AG10803 (cell line): ENCODE data around the gene DENND6A.
A peak's percentile ranks its signal among the peaks of the same experiment; 100 is the strongest.

Source experiments
- DNase-seq: peaks from one replicate; pipeline ENCODE4 v3.0.0; 2010; ENCODE audit warnings: low read depth
- H3K4me3 ChIP-seq: 2 replicates; pipeline ENCODE4 v1.5.1; 2011; ENCODE audit warnings: mild to moderate bottlenecking, low read length, control low read depth
- CTCF ChIP-seq: conservative IDR thresholded peaks from 2 replicates; pipeline ENCODE4 v1.5.1; 2011; ENCODE audit warnings: mild to moderate bottlenecking, low read length, control low read depth, inconsistent platforms

The DENND6A gene

GRCh38 chr3:57596495-57597126 lies 96.3 kb downstream of the DENND6A start:
- peak overlapping the region; percentile 99 for H3K4me3 ChIP-seq
- peak; percentile 98 for DNase-seq
- TF ChIP-seq CTCF = no peak

- H3K4me3 ChIP-seq = peak overlapping the region; percentile 99
- no peak for DNase-seq
- no peak for TF ChIP-seq CTCF
These were observed 98.3 kb downstream of the DENND6A start for GRCh38 chr3:57594576-57594975.

- TF ChIP-seq CTCF = no peak
- H3K4me3 ChIP-seq = peak overlapping the region; percentile 99
- no peak for DNase-seq
These were observed 98.7 kb downstream of the DENND6A start for GRCh38 chr3:57594144-57594543.

- DNase-seq = no peak
- no peak for TF ChIP-seq CTCF
- H3K4me3 ChIP-seq = peak overlapping the region; percentile 99; the same call in 1 of the 2 replicates
These were observed 100.6 kb downstream of the DENND6A start for GRCh38 chr3:57592306-57592705.

GRCh38 chr3:57587905-57588304 lies 105.0 kb downstream of the DENND6A start:
- DNase-seq = no peak
- no peak for TF ChIP-seq CTCF

GRCh38 chr3:57586778-57587177 lies 106.1 kb downstream of the DENND6A start:
- no peak for DNase-seq
- no peak for TF ChIP-seq CTCF

More at GRCh38 chr3:57587905-57588304, 105.0 kb downstream of the DENND6A start:
- no peak overlapping the region for H3K4me3 ChIP-seq

GRCh38 chr3:57583544-57583943 lies 109.3 kb downstream of the DENND6A start:
- H3K4me3 ChIP-seq = no peak overlapping the region
- no peak for DNase-seq
- TF ChIP-seq CTCF = no peak

More at GRCh38 chr3:57586778-57587177, 106.1 kb downstream of the DENND6A start:
- H3K4me3 ChIP-seq = no peak overlapping the region
